OCI-LY7 (cell line): ENCODE data around the gene TFB1M.

ENCODE experiments used
- EZH2phosphoT487 ChIP-seq: fragments of 200-600 bp; sonication (generic); IDR thresholded peaks from 2 replicates; pipeline ENCODE4 v1.6.1; 2018; ENCODE audit warnings: low read depth, borderline replicate concordance, mild to moderate bottlenecking, mixed run types, antibody characterized with exemption, low read length, moderate library complexity, mixed read lengths
- TF ChIP-seq, protein P1 (sequence below): fragments of 200-600 bp; sonication (generic); conservative IDR thresholded peaks from 2 replicates; pipeline ENCODE4 v1.5.1; 2014; ENCODE audit warnings: mild to moderate bottlenecking, antibody characterized with exemption, low read length, moderate library complexity, mixed read lengths

DNA sequence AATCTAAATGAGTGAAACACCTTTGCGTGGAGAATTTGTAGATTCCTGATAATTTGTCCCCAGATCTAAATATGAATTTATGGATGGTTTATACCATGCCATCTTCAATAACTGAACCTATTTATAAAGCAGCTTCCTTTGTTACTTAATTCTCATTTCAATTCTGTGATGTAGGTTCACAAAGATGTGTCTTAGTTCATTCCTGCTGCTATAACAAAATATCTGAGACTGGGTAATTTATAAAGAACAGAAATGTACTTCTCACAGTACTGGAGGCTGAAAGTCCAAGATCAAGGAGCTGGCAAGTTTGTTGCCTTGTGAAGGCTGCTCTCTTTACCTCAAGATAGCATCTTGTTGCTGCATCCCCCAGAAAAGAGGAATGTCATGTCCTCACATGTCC, 2.1 kb upstream of the TFB1M start:
- TF ChIP-seq, protein P1, sequence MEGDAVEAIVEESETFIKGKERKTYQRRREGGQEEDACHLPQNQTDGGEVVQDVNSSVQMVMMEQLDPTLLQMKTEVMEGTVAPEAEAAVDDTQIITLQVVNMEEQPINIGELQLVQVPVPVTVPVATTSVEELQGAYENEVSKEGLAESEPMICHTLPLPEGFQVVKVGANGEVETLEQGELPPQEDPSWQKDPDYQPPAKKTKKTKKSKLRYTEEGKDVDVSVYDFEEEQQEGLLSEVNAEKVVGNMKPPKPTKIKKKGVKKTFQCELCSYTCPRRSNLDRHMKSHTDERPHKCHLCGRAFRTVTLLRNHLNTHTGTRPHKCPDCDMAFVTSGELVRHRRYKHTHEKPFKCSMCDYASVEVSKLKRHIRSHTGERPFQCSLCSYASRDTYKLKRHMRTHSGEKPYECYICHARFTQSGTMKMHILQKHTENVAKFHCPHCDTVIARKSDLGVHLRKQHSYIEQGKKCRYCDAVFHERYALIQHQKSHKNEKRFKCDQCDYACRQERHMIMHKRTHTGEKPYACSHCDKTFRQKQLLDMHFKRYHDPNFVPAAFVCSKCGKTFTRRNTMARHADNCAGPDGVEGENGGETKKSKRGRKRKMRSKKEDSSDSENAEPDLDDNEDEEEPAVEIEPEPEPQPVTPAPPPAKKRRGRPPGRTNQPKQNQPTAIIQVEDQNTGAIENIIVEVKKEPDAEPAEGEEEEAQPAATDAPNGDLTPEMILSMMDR = no peak
- TF ChIP-seq EZH2phosphoT487 = no peak
